ENCODE data around the gene PIP5K1B.
"Not testable (repeated sequence)": the region's sequence is repeated elsewhere in the genome, so short reads cannot be mapped to it uniquely, and the experiment has no call there.

The PIP5K1B gene

GRCh38 chr9:68983522-68984424 is 278.7 kb downstream of the PIP5K1B start:
- no peak overlapping the region for H3K4me3 ChIP-seq (ENCODE audit: low read depth, low read length)
- TF ChIP-seq CTCF (IDR thresholded peaks at IDR 0.05; ENCODE audit: low read depth, low read length) = no peak

- not testable (repeated sequence) for H3K4me3 ChIP-seq (ENCODE audit: low read depth, low read length)
Measured at GRCh38 chr9:68986949-68987348, 281.9 kb downstream of the PIP5K1B start.

DNA sequence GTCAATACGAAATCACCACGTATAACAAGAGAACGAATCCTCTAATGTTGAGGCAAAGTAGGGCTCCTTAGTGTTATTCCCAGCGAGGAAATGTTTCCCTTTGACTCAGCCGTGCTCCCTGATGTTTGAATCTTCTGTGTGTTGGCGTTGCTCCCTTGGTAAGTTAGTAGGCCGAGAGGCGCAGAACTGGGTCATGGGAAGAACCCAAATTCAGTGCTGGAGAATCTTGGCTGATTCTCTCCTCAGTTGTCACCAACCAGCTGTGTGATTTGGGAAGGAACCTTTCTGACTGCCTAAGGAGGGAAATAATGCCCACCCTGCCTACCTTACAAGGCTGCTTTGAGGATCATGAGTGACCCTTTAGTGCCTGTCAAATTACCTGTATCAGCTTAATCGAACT is 286.4 kb downstream of the PIP5K1B start:
- TF ChIP-seq CTCF (IDR thresholded peaks at IDR 0.05; ENCODE audit: low read depth, low read length) = no peak
- H3K4me3 ChIP-seq (ENCODE audit: low read depth, low read length) = no peak overlapping the region

DNA sequence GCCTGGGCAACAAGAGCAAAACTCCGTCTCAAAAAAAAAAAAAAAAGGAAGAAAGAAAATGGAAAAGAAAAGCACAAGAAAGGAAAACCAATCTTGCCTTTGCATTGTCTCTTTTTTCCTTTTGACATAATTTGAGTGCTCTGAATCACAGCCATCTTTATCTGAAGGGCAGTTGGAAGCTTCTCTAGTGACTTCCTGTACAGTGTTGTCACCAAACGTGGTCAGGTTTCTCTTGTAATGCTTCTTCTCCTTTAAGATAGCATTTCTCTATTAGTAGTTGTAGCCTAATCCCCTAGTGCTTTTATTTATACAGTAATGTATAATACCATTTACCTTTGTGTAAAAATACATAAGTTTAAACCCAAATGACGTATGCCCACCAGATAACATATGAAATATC is 290.7 kb downstream of the PIP5K1B start:
- no peak for TF ChIP-seq CTCF (IDR thresholded peaks at IDR 0.05; ENCODE audit: low read depth, low read length)
- no peak overlapping the region for H3K4me3 ChIP-seq (ENCODE audit: low read depth, low read length)

- H3K4me3 ChIP-seq (ENCODE audit: low read depth, low read length) = no peak overlapping the region
- TF ChIP-seq CTCF (IDR thresholded peaks at IDR 0.05; ENCODE audit: low read depth, low read length) = no peak
Measured at GRCh38 chr9:68996462-68996861, 291.4 kb downstream of the PIP5K1B start.

DNA sequence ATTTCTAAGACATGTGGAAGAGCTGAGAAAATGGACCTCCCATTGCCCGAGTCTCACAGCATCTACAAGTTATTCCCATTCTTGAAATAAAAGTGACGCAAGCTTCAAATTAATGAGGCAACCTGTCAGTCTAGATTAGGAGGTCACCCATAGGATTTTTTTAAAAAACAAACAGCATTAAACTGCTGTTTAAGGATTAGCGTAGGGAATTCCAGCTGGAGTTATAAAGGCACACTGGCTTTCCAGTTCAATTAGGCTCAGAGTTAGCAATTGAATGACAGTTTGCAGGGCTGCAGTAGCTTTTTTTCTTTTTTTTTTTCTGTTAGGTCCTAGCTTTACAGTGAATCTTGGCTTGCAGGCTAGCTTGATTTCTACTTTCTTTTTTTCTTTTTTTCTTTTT is 292.6 kb downstream of the PIP5K1B start:
- H3K4me3 ChIP-seq (ENCODE audit: low read depth, low read length) = no peak overlapping the region
- TF ChIP-seq CTCF (IDR thresholded peaks at IDR 0.05; ENCODE audit: low read depth, low read length) = no peak

DNA sequence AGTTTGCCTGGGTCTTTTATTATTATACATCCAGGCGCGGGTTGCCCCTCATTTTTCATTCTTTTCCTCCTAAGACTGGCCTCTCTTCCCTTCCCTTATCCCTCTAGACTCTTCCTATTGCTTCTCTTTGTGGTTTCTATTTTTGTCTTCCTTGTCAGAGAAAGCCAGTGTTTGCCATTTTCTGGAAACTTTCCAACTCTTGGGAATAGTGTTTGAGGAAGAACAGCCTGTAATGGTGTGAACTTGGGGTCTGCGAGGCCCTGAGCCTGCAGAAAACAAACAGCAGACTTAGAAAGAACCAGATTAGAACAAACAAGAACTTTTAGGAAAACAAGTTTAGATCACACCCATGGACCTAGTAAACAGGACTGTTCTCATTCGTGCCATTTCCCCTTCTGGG is 293.3 kb downstream of the PIP5K1B start:
- no peak overlapping the region for H3K4me3 ChIP-seq (ENCODE audit: low read depth, low read length)
- TF ChIP-seq CTCF (IDR thresholded peaks at IDR 0.05; ENCODE audit: low read depth, low read length) = no peak

DNA sequence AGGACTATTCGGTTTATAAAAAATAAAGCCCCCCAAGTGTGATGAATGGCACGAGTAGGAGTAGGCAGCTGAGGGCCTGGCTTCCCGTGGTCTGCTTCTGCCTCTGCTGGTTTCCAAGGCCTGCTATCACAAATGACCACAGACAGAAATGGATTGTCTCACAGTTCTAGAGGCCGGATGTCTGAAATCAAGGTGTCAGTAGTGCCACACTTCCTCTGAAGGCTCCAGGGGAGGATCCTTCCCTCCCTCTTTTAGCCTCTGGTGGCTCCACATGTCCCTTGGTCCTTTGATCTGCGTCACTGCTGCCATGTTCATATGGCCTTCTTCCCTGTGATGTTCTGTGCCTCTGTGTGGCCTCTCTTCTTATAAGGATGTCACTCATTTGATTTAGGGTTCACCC is 293.8 kb downstream of the PIP5K1B start:
- no peak for TF ChIP-seq CTCF (IDR thresholded peaks at IDR 0.05; ENCODE audit: low read depth, low read length)
- H3K4me3 ChIP-seq (ENCODE audit: low read depth, low read length) = no peak overlapping the region
